ENCODE measurements around the gene MBNL1. TPM values are rescaled to one million over a fixed set of nuclear protein-coding genes. Genes with fewer than 3 reads are reported as not detected.
A peak's percentile ranks its signal among the peaks of the same experiment; 100 is the strongest.

MBNL1 gene
- total and polyA plus RNA-seq, 4 donors: 17.1 to 110 (median 62.3) TPM

DNA sequence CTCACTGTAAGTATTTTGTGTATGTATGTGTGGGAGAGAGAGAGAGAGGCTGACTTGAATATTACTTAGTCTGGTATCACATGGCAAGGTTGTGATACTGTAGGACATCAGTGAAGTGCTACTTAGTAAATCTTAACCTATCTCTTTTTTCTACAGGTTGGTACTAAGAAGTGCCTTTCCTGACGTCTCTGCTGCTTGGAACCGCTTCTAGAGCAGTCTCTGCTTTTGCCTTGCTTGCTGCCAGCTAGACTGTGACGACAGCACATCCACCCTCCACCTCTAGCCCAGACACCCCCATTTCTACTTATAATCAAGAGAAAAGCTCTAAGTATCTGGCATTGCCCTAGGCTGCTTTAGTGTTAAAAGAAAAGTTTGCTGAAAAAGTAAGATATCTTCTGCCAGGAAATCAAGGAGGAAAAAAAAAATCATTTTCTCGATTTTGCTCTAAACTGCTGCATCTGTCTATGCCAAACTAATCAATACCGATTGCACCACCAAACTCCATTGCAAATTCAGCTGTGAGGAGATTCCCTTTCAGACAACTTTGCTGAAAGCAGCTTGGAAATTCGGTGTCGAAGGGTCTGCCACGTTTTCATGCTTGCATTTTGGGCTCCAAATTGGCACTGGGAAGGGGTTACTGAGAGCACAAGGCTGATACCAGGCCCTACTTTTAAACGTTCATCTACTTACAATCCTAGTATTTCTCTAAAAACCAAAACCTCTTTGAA lies 30.7 kb downstream of the MBNL1 start:
- peak overlapping the region; percentile 94 to 96 for H3K9ac ChIP-seq (ENCODE audit: low read depth in 1 of 2, low read length in 2 of 2)
- no peaks in the 10 kb centered on the region for H3K9me3 ChIP-seq (ENCODE audit: control insufficient read depth in 4 of 4, low read length in 3 of 4)
- DNase-seq (ENCODE audit: low spot score): no peak
- H3K4me1 ChIP-seq (ENCODE audit: control insufficient read depth in 4 of 4, insufficient read depth in 4 of 4, low read length in 3 of 4): peaks cover 6 to 26% (median 13%) of the 10 kb centered on the region in 4 donors
- H3K27me3 ChIP-seq (ENCODE audit: control insufficient read depth in 4 of 4, insufficient read depth in 4 of 4, low read length in 3 of 4): no peaks in the 10 kb centered on the region
- 20% methylated on average over 9 of the region's 9 CpGs for WGBS
- H3K36me3 ChIP-seq (ENCODE audit: control insufficient read depth in 4 of 4, insufficient read depth in 3 of 4, low read depth in 1 of 4, low read length in 3 of 4): no peaks in the 10 kb centered on the region
- peak overlapping the region; percentile 89 to 90 for H3K27ac ChIP-seq (ENCODE audit: low read depth in 1 of 2, low read length in 2 of 2)
- TF ChIP-seq GABPA (IDR thresholded peaks at IDR 0.05 in 1 of 2, conservative IDR thresholded peaks at IDR 0.05 in 1 of 2) (no peak), HNF4G (IDR thresholded peaks at IDR 0.05) (no peak), JUND (IDR thresholded peaks at IDR 0.05) (no peak), FOXA1 (IDR thresholded peaks at IDR 0.05) (no peak), NR2F2 (IDR thresholded peaks at IDR 0.05) (no peak), FOXA2 (IDR thresholded peaks at IDR 0.05) (no peak), RXRA (IDR thresholded peaks at IDR 0.05) (no peak), SP1 (IDR thresholded peaks at IDR 0.05) (no peak), YY1 (IDR thresholded peaks at IDR 0.05) (peak; percentile 61), TAF1 (conservative IDR thresholded peaks at IDR 0.05) (peak; percentile 3), RAD21 (IDR thresholded peaks at IDR 0.05) (peak in 1 of 2 donors; percentile 13), HNF4A (conservative IDR thresholded peaks at IDR 0.05) (peak in 1 of 2 donors; percentile 24), EGR1 (IDR thresholded peaks at IDR 0.05; ENCODE audit: low read depth in 2 of 2) (no peak)
- TF ChIP-seq, protein P1, sequence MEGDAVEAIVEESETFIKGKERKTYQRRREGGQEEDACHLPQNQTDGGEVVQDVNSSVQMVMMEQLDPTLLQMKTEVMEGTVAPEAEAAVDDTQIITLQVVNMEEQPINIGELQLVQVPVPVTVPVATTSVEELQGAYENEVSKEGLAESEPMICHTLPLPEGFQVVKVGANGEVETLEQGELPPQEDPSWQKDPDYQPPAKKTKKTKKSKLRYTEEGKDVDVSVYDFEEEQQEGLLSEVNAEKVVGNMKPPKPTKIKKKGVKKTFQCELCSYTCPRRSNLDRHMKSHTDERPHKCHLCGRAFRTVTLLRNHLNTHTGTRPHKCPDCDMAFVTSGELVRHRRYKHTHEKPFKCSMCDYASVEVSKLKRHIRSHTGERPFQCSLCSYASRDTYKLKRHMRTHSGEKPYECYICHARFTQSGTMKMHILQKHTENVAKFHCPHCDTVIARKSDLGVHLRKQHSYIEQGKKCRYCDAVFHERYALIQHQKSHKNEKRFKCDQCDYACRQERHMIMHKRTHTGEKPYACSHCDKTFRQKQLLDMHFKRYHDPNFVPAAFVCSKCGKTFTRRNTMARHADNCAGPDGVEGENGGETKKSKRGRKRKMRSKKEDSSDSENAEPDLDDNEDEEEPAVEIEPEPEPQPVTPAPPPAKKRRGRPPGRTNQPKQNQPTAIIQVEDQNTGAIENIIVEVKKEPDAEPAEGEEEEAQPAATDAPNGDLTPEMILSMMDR (IDR thresholded peaks at IDR 0.05; ENCODE audit: low read depth, low read length, missing input control): no peak
- TF ChIP-seq, protein P2, sequence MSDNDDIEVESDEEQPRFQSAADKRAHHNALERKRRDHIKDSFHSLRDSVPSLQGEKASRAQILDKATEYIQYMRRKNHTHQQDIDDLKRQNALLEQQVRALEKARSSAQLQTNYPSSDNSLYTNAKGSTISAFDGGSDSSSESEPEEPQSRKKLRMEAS (IDR thresholded peaks at IDR 0.05): no peak
- TF ChIP-seq, protein P3, sequence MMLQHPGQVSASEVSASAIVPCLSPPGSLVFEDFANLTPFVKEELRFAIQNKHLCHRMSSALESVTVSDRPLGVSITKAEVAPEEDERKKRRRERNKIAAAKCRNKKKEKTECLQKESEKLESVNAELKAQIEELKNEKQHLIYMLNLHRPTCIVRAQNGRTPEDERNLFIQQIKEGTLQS (IDR thresholded peaks at IDR 0.05): peak; percentile 52
- TF ChIP-seq, protein P4, sequence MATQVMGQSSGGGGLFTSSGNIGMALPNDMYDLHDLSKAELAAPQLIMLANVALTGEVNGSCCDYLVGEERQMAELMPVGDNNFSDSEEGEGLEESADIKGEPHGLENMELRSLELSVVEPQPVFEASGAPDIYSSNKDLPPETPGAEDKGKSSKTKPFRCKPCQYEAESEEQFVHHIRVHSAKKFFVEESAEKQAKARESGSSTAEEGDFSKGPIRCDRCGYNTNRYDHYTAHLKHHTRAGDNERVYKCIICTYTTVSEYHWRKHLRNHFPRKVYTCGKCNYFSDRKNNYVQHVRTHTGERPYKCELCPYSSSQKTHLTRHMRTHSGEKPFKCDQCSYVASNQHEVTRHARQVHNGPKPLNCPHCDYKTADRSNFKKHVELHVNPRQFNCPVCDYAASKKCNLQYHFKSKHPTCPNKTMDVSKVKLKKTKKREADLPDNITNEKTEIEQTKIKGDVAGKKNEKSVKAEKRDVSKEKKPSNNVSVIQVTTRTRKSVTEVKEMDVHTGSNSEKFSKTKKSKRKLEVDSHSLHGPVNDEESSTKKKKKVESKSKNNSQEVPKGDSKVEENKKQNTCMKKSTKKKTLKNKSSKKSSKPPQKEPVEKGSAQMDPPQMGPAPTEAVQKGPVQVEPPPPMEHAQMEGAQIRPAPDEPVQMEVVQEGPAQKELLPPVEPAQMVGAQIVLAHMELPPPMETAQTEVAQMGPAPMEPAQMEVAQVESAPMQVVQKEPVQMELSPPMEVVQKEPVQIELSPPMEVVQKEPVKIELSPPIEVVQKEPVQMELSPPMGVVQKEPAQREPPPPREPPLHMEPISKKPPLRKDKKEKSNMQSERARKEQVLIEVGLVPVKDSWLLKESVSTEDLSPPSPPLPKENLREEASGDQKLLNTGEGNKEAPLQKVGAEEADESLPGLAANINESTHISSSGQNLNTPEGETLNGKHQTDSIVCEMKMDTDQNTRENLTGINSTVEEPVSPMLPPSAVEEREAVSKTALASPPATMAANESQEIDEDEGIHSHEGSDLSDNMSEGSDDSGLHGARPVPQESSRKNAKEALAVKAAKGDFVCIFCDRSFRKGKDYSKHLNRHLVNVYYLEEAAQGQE (IDR thresholded peaks at IDR 0.05): peak; percentile 9
- TF ChIP-seq, protein P5, sequence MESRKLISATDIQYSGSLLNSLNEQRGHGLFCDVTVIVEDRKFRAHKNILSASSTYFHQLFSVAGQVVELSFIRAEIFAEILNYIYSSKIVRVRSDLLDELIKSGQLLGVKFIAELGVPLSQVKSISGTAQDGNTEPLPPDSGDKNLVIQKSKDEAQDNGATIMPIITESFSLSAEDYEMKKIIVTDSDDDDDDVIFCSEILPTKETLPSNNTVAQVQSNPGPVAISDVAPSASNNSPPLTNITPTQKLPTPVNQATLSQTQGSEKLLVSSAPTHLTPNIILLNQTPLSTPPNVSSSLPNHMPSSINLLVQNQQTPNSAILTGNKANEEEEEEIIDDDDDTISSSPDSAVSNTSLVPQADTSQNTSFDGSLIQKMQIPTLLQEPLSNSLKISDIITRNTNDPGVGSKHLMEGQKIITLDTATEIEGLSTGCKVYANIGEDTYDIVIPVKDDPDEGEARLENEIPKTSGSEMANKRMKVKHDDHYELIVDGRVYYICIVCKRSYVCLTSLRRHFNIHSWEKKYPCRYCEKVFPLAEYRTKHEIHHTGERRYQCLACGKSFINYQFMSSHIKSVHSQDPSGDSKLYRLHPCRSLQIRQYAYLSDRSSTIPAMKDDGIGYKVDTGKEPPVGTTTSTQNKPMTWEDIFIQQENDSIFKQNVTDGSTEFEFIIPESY (IDR thresholded peaks at IDR 0.05): peak; percentile 24
- peak overlapping the region; percentile 44 to 58 (median 55) for H3K4me3 ChIP-seq (ENCODE audit: low read depth in 1 of 3, low read length in 3 of 3)

Data from liver (tissue), 9 donors.